ENCODE data around the gene SLC6A12.

DNA sequence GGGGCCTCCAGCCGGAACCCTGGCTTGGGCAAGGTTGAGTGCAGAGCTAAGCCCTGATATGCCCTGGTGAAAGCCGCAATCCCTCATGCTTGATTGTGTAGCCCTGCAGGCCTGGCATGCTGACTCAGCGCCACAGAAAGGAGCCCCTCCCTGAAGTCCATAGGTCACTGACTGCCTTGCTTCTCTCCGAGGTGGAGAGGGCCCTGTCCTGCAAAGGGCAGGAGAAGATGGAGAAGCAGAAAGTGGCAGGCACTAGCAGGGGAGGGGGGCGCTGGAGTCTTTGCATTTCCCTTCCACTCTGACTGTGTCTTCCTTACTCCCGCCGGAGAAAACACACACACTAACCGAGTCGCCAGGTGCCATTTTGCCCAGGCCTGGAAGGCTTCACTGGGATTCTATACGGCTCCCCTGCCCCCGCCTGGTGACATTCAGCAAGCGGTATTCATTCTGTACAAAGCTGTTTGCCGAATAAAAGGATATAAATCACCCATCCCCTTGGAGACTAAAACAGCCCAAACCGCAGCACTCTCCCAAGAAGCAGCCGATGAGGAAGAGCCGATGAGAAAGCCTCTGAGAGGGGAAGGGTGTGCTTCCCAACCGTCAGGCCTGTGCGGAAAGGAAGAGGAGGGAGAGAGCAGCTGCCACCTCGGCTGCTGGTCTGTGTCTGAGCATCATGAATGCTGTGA is 69.8 kb downstream of the SLC6A12 start:
- TF ChIP-seq, protein P1, sequence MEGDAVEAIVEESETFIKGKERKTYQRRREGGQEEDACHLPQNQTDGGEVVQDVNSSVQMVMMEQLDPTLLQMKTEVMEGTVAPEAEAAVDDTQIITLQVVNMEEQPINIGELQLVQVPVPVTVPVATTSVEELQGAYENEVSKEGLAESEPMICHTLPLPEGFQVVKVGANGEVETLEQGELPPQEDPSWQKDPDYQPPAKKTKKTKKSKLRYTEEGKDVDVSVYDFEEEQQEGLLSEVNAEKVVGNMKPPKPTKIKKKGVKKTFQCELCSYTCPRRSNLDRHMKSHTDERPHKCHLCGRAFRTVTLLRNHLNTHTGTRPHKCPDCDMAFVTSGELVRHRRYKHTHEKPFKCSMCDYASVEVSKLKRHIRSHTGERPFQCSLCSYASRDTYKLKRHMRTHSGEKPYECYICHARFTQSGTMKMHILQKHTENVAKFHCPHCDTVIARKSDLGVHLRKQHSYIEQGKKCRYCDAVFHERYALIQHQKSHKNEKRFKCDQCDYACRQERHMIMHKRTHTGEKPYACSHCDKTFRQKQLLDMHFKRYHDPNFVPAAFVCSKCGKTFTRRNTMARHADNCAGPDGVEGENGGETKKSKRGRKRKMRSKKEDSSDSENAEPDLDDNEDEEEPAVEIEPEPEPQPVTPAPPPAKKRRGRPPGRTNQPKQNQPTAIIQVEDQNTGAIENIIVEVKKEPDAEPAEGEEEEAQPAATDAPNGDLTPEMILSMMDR (IDR thresholded peaks at IDR 0.05; ENCODE audit: extremely low read depth in 1 of 2, insufficient read depth in 1 of 2, low read depth in 1 of 2, low read length in 2 of 2), result no peak
- TF ChIP-seq EZH2 (IDR thresholded peaks at IDR 0.05; ENCODE audit: borderline replicate concordance, low read depth, low read length, severe bottlenecking) (no peak), POLR2AphosphoS5 (IDR thresholded peaks at IDR 0.05; ENCODE audit: insufficient read depth, low read depth, low read length) (no peak), POLR2A (IDR thresholded peaks at IDR 0.05; ENCODE audit: low read depth, low read length) (no peak), FOS (IDR thresholded peaks at IDR 0.05; ENCODE audit: borderline replicate concordance, insufficient read depth, low read length) (no peak)
- TF ChIP-seq, protein P2, sequence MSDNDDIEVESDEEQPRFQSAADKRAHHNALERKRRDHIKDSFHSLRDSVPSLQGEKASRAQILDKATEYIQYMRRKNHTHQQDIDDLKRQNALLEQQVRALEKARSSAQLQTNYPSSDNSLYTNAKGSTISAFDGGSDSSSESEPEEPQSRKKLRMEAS (IDR thresholded peaks at IDR 0.05; ENCODE audit: insufficient read depth, insufficient read length), result no peak

All from endothelial cell of umbilical vein (primary cell).